ENCODE measurements around the gene SLC16A13.
A peak's percentile ranks its signal among the peaks of the same experiment; 100 is the strongest.
"Not testable (repeated sequence)": the region's sequence is repeated elsewhere in the genome, so short reads cannot be mapped to it uniquely, and the experiment has no call there.

SLC16A13 gene

GRCh38 chr17:7035591-7036368, at the start of gene SLC16A13:
Gene SLC16A13, plus strand, starts transcription at chr17:7036015. Its CDS starts 368 bp downstream, at chr17:7036383.
- peak; percentile 88 for DNase-seq (ENCODE audit: low read depth)

- no peak for DNase-seq (ENCODE audit: low read depth)
Measured at GRCh38 chr17:6986676-6987075, 49.1 kb upstream of the SLC16A13 start.

- DNase-seq (ENCODE audit: low read depth), result no peak
Measured at GRCh38 chr17:6989779-6990178, 46.0 kb upstream of the SLC16A13 start.

GRCh38 chr17:6993613-6994056, 42.2 kb upstream of the SLC16A13 start:
- DNase-seq (ENCODE audit: low read depth), result not testable (repeated sequence)

- DNase-seq (ENCODE audit: low read depth), result no peak
Measured at GRCh38 chr17:6994118-6994598, 41.7 kb upstream of the SLC16A13 start.

- no peak for DNase-seq (ENCODE audit: low read depth)
Measured at GRCh38 chr17:6994666-6995256, 41.1 kb upstream of the SLC16A13 start.

- no peak for DNase-seq (ENCODE audit: low read depth)
Measured at GRCh38 chr17:6995500-6996255, 40.1 kb upstream of the SLC16A13 start, which contains the start of gene ALOX12. Gene ALOX12, plus strand, starts transcription at chr17:6996049. Its CDS starts 69 bp downstream, at chr17:6996118.

- DNase-seq (ENCODE audit: low read depth), result no peak
Measured at GRCh38 chr17:6996256-6997011, 39.4 kb upstream of the SLC16A13 start.

GRCh38 chr17:6997171-6997570, 38.6 kb upstream of the SLC16A13 start:
- DNase-seq (ENCODE audit: low read depth), result no peak

GRCh38 chr17:6998855-6999508, 36.8 kb upstream of the SLC16A13 start:
- DNase-seq (ENCODE audit: low read depth), result no peak

GRCh38 chr17:7001318-7001961, 34.4 kb upstream of the SLC16A13 start:
- DNase-seq (ENCODE audit: low read depth), result no peak

- no peak for DNase-seq (ENCODE audit: low read depth)
Measured at GRCh38 chr17:7002288-7003047, 33.3 kb upstream of the SLC16A13 start.

- no peak for DNase-seq (ENCODE audit: low read depth)
Measured at GRCh38 chr17:7003745-7004144, 32.1 kb upstream of the SLC16A13 start.

- no peak for DNase-seq (ENCODE audit: low read depth)
Measured at GRCh38 chr17:7004398-7005253, 31.2 kb upstream of the SLC16A13 start.

- no peak for DNase-seq (ENCODE audit: low read depth)
Measured at GRCh38 chr17:7005716-7006115, 30.1 kb upstream of the SLC16A13 start.

GRCh38 chr17:7007143-7007542, 28.7 kb upstream of the SLC16A13 start:
- no peak for DNase-seq (ENCODE audit: low read depth)

- no peak for DNase-seq (ENCODE audit: low read depth)
Measured at GRCh38 chr17:7010523-7010922, 25.3 kb upstream of the SLC16A13 start.

GRCh38 chr17:7011415-7011814, 24.4 kb upstream of the SLC16A13 start:
- no peak for DNase-seq (ENCODE audit: low read depth)

- no peak for DNase-seq (ENCODE audit: low read depth)
Measured at GRCh38 chr17:7011942-7012254, 23.9 kb upstream of the SLC16A13 start.
